GM23338 (cell line): ENCODE data around the gene TMEM217. TPM values are rescaled to one million over a fixed set of nuclear protein-coding genes. Genes with fewer than 3 reads are reported as not detected.

ENCODE experiments used
- ATAC-seq: fragments of 200-7000 bp; cut with Tn5 transposase; 3 replicates; pipeline ENCODE4 v1.9.1; 2020
- DNase-seq: peaks from one replicate; pipeline ENCODE4 v3.0.0-alpha.2; 2015; ENCODE audit warnings: low spot score
- H2AFZ ChIP-seq: fragments of 200-600 bp; sonication (generic); 2 replicates; pipeline ENCODE4 v1.8.0; 2016; ENCODE audit warnings: antibody characterized with exemption, mild to moderate bottlenecking, moderate library complexity
- H3F3A ChIP-seq: fragments of 200-600 bp; sonication (generic); replicated peaks from 2 replicates; pipeline ENCODE4 v1.8.0; 2017; ENCODE audit warnings: antibody characterized with exemption, mixed run types, low read depth
- H3K27ac ChIP-seq: fragments of 200-600 bp; sonication (generic); 2 replicates; pipeline ENCODE4 v1.6.1; 2016; ENCODE audit warnings: low read depth
- H3K27me3 ChIP-seq: fragments of 200-600 bp; sonication (generic); 2 replicates; pipeline ENCODE4 v1.8.0; 2016; ENCODE audit warnings: mild to moderate bottlenecking, mixed run types, moderate library complexity; ENCODE audit not compliant: insufficient read depth
- H3K36me3 ChIP-seq: fragments of 200-600 bp; sonication (generic); 2 replicates; pipeline ENCODE4 v1.8.0; 2016; ENCODE audit warnings: mild to moderate bottlenecking; ENCODE audit not compliant: insufficient read depth
- H3K4me1 ChIP-seq: fragments of 200-600 bp; sonication (generic); 2 replicates; pipeline ENCODE4 v1.8.0; 2016; ENCODE audit warnings: mild to moderate bottlenecking, moderate library complexity; ENCODE audit not compliant: insufficient read depth
- H3K4me2 ChIP-seq: fragments of 200-600 bp; sonication (generic); 2 replicates; pipeline ENCODE4 v1.7.1; 2017; ENCODE audit warnings: mixed run types
- H3K4me3 ChIP-seq: fragments of 200-600 bp; sonication (generic); 2 replicates; pipeline ENCODE4 v1.6.1; 2016; ENCODE audit warnings: mixed run types
- H3K79me2 ChIP-seq: fragments of 200-600 bp; sonication (generic); replicated peaks from 2 replicates; pipeline ENCODE4 v1.8.0; 2017; ENCODE audit warnings: mild to moderate bottlenecking; ENCODE audit not compliant: insufficient read depth
- H3K9me2 ChIP-seq: fragments of 200-600 bp; sonication (generic); 2 replicates; pipeline ENCODE4 v1.8.0; 2017; ENCODE audit not compliant: insufficient read depth
- H4K20me1 ChIP-seq: fragments of 200-600 bp; sonication (generic); replicated peaks from 2 replicates; pipeline ENCODE4 v1.8.0; 2017; ENCODE audit warnings: mild to moderate bottlenecking; ENCODE audit not compliant: insufficient read depth
- H3K27ac Mint-ChIP-seq: 2 replicates; pipeline ENCODE4 v1.8.0; 2020; ENCODE audit warnings: inconsistent platforms, mild to moderate bottlenecking, moderate library complexity, mixed read lengths
- H3K27me3 Mint-ChIP-seq: 3 replicates; pipeline ENCODE4 v1.8.0; 2022; ENCODE audit warnings: low read depth, mild to moderate bottlenecking, moderate library complexity, mixed read lengths, inconsistent platforms; ENCODE audit not compliant: insufficient read depth, poor library complexity
- H3K36me3 Mint-ChIP-seq: 3 replicates; pipeline ENCODE4 v1.8.0; 2021; ENCODE audit warnings: low read depth, mild to moderate bottlenecking, inconsistent platforms, moderate library complexity, mixed read lengths
- H3K4me1 Mint-ChIP-seq: 3 replicates; pipeline ENCODE4 v1.8.0; 2020; ENCODE audit warnings: mild to moderate bottlenecking, inconsistent platforms, mixed read lengths
- H3K4me3 Mint-ChIP-seq: 3 replicates; pipeline ENCODE4 v1.8.0; 2021; ENCODE audit warnings: moderate library complexity, mild to moderate bottlenecking, inconsistent platforms, mixed read lengths
- H3K9me3 Mint-ChIP-seq: 3 replicates; pipeline ENCODE4 v1.8.0; 2020; ENCODE audit warnings: moderate library complexity, mild to moderate bottlenecking, inconsistent platforms, mixed read lengths
- EZH2 ChIP-seq: fragments of 200-600 bp; sonication (generic); IDR thresholded peaks from one replicate; pipeline ENCODE4 v1.8.0; 2017; ENCODE audit warnings: antibody characterized with exemption, mild to moderate bottlenecking, low read depth; ENCODE audit not compliant: unreplicated experiment
- ZNF331 ChIP-seq: fragments of 250-450 bp; sonication (Bioruptor Pico); IDR thresholded peaks from 2 replicates; pipeline ENCODE4 v1.5.0; 2020; ENCODE audit warnings: low read depth, mild to moderate bottlenecking, moderate library complexity
- polyA plus RNA-seq: library from polyadenylated mRNA; unstranded; fragments of >200 nt; fragmentation: Nextera tagmentation; extraction: Ambion mirVana; gene quantifications from 2 replicates; pipeline ENCODE4 v1.2.1, GENCODE V29; 2016
- total RNA-seq: library from RNA; depleted of rRNA; stranded (reverse); fragments of >200 nt; shearing (Covaris generic); gene quantifications from 2 replicates; pipeline ENCODE4 v1.2.3, GENCODE V29; 2014
- TF ChIP-seq, protein P1 (sequence below): fragments of 250-450 bp; sonication (Bioruptor Pico); IDR thresholded peaks from 2 replicates; pipeline ENCODE4 v1.5.0; 2020; ENCODE audit warnings: mild to moderate bottlenecking, moderate library complexity
- TF ChIP-seq, protein P2 (sequence below): IDR thresholded peaks from 2 replicates; pipeline ENCODE4 v1.6.1; 2016; ENCODE audit warnings: antibody characterized with exemption
- TF ChIP-seq, protein P3 (sequence below): IDR thresholded peaks from one replicate; pipeline ENCODE4 v1.6.1; 2018; ENCODE audit warnings: antibody characterized with exemption; ENCODE audit not compliant: unreplicated experiment

The TMEM217 gene
- total and polyA plus RNA-seq, 2 experiments from 2014 or later: 1.3 TPM; not detected in 1

DNA sequence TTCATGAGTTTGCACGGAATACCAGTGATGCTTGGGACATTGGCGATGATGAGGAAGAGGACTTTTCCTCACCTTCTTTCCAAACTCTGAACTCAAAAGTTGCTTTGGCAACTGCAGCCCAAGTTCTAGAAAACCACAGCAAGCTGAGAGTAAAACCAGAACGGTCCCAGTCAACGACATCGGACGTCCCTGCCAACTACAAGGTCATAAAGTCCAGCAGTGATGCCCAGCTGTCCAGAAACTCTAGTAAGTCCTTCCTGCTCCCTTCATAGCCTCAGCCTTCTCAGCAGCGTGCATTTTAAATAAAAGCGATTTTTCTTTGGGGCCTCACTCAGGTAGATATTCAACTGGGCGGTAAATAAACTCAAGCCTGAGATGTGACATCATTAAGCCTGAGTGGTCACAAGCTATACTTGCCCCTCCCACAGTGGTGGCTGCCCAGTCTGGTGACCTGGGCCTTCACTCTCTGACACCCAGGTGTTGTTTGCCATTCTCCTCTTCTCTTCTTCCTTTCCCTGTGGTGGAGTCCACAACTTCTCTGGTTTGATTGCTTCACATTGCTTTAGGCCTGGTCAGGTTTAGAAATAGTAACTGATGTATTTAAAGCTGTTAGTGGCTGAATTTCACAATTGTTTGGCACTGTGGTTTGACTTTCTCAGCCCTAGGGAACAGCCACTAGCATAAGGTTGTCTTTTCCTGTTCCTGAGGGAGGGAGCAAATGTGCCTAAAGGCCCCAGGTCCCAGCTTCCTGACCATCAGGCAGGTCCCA, 21.6 kb upstream of the TMEM217 start:
- Histone ChIP-seq H4K20me1 (peaks cover 10% of the 10 kb centered on the region; the same call in 1 of the 2 replicates), H3K27me3 (no peaks in the 10 kb centered on the region), H3K79me2 (peaks cover 24% of the 10 kb centered on the region), H2AFZ (no peak overlapping the region), H3K4me2 (no peak overlapping the region), H3K9me2 (no peaks in the 10 kb centered on the region), H3K4me1 (no peaks in the 10 kb centered on the region), H3K36me3 (peaks cover 22% of the 10 kb centered on the region), H3K4me3 (no peak overlapping the region), H3K27ac (no peak overlapping the region), H3F3A (no peaks in the 10 kb centered on the region)
- Mint-ChIP-seq H3K27ac (no peak overlapping the region), H3K4me3 (no peak overlapping the region), H3K36me3 (peaks cover 36% of the 10 kb centered on the region), H3K4me1 (no peaks in the 10 kb centered on the region; the same call in 2 of the 3 replicates), H3K9me3 (no peaks in the 10 kb centered on the region), H3K27me3 (no peaks in the 10 kb centered on the region)
- no peak for ATAC-seq
- no peak for DNase-seq
- TF ChIP-seq EZH2: no peak
- TF ChIP-seq, protein P1, sequence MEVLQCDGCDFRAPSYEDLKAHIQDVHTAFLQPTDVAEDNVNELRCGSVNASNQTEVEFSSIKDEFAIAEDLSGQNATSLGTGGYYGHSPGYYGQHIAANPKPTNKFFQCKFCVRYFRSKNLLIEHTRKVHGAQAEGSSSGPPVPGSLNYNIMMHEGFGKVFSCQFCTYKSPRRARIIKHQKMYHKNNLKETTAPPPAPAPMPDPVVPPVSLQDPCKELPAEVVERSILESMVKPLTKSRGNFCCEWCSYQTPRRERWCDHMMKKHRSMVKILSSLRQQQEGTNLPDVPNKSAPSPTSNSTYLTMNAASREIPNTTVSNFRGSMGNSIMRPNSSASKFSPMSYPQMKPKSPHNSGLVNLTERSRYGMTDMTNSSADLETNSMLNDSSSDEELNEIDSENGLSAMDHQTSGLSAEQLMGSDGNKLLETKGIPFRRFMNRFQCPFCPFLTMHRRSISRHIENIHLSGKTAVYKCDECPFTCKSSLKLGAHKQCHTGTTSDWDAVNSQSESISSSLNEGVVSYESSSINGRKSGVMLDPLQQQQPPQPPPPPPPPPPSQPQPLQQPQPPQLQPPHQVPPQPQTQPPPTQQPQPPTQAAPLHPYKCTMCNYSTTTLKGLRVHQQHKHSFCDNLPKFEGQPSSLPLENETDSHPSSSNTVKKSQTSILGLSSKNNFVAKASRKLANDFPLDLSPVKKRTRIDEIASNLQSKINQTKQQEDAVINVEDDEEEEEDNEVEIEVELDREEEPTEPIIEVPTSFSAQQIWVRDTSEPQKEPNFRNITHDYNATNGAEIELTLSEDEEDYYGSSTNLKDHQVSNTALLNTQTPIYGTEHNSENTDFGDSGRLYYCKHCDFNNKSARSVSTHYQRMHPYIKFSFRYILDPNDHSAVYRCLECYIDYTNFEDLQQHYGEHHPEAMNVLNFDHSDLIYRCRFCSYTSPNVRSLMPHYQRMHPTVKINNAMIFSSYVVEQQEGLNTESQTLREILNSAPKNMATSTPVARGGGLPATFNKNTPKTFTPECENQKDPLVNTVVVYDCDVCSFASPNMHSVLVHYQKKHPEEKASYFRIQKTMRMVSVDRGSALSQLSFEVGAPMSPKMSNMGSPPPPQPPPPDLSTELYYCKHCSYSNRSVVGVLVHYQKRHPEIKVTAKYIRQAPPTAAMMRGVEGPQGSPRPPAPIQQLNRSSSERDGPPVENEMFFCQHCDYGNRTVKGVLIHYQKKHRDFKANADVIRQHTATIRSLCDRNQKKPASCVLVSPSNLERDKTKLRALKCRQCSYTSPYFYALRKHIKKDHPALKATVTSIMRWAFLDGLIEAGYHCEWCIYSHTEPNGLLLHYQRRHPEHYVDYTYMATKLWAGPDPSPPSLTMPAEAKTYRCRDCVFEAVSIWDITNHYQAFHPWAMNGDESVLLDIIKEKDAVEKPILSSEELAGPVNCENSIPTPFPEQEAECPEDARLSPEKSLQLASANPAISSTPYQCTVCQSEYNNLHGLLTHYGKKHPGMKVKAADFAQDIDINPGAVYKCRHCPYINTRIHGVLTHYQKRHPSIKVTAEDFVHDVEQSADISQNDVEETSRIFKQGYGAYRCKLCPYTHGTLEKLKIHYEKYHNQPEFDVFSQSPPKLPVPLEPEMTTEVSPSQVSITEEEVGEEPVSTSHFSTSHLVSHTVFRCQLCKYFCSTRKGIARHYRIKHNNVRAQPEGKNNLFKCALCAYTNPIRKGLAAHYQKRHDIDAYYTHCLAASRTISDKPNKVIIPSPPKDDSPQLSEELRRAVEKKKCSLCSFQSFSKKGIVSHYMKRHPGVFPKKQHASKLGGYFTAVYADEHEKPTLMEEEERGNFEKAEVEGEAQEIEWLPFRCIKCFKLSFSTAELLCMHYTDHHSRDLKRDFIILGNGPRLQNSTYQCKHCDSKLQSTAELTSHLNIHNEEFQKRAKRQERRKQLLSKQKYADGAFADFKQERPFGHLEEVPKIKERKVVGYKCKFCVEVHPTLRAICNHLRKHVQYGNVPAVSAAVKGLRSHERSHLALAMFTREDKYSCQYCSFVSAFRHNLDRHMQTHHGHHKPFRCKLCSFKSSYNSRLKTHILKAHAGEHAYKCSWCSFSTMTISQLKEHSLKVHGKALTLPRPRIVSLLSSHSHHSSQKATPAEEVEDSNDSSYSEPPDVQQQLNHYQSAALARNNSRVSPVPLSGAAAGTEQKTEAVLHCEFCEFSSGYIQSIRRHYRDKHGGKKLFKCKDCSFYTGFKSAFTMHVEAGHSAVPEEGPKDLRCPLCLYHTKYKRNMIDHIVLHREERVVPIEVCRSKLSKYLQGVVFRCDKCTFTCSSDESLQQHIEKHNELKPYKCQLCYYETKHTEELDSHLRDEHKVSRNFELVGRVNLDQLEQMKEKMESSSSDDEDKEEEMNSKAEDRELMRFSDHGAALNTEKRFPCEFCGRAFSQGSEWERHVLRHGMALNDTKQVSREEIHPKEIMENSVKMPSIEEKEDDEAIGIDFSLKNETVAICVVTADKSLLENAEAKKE (CRISPR knock-in tag): no peak
- TF ChIP-seq ZNF331: no peak
- TF ChIP-seq, protein P2, sequence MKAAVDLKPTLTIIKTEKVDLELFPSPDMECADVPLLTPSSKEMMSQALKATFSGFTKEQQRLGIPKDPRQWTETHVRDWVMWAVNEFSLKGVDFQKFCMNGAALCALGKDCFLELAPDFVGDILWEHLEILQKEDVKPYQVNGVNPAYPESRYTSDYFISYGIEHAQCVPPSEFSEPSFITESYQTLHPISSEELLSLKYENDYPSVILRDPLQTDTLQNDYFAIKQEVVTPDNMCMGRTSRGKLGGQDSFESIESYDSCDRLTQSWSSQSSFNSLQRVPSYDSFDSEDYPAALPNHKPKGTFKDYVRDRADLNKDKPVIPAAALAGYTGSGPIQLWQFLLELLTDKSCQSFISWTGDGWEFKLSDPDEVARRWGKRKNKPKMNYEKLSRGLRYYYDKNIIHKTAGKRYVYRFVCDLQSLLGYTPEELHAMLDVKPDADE: no peak
- TF ChIP-seq, protein P3, sequence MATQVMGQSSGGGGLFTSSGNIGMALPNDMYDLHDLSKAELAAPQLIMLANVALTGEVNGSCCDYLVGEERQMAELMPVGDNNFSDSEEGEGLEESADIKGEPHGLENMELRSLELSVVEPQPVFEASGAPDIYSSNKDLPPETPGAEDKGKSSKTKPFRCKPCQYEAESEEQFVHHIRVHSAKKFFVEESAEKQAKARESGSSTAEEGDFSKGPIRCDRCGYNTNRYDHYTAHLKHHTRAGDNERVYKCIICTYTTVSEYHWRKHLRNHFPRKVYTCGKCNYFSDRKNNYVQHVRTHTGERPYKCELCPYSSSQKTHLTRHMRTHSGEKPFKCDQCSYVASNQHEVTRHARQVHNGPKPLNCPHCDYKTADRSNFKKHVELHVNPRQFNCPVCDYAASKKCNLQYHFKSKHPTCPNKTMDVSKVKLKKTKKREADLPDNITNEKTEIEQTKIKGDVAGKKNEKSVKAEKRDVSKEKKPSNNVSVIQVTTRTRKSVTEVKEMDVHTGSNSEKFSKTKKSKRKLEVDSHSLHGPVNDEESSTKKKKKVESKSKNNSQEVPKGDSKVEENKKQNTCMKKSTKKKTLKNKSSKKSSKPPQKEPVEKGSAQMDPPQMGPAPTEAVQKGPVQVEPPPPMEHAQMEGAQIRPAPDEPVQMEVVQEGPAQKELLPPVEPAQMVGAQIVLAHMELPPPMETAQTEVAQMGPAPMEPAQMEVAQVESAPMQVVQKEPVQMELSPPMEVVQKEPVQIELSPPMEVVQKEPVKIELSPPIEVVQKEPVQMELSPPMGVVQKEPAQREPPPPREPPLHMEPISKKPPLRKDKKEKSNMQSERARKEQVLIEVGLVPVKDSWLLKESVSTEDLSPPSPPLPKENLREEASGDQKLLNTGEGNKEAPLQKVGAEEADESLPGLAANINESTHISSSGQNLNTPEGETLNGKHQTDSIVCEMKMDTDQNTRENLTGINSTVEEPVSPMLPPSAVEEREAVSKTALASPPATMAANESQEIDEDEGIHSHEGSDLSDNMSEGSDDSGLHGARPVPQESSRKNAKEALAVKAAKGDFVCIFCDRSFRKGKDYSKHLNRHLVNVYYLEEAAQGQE: no peak
